Type B pancreatic cell (in vitro differentiated cells): Measurements from ENCODE around the gene MYOG. TPM values are rescaled to one million over a fixed set of nuclear protein-coding genes. Genes with fewer than 3 reads are reported as not detected.

Source experiments
- DNase-seq: peaks from one replicate; pipeline ENCODE4 v3.0.0; 2021; ENCODE audit warnings: mixed read lengths; ENCODE audit not compliant: unreplicated experiment; ENCODE audit errors: extremely low spot score
- H3K27ac Mint-ChIP-seq: 2 replicates; pipeline ENCODE4 v1.8.0; 2021; ENCODE audit warnings: mild to moderate bottlenecking, mixed read lengths
- H3K27me3 Mint-ChIP-seq: 2 replicates; pipeline ENCODE4 v1.8.0; 2021; ENCODE audit warnings: mixed read lengths
- H3K36me3 Mint-ChIP-seq: 2 replicates; pipeline ENCODE4 v1.8.0; 2021; ENCODE audit warnings: mixed read lengths
- H3K4me1 Mint-ChIP-seq: one replicate; pipeline ENCODE4 v1.8.0; 2021; ENCODE audit warnings: mixed read lengths; ENCODE audit not compliant: unreplicated experiment
- H3K4me3 Mint-ChIP-seq: 2 replicates; pipeline ENCODE4 v1.8.0; 2021; ENCODE audit warnings: mild to moderate bottlenecking, mixed read lengths
- H3K9me3 Mint-ChIP-seq: 2 replicates; pipeline ENCODE4 v1.8.0; 2021; ENCODE audit warnings: mixed read lengths
- CTCF ChIP-seq: fragments of 200-600 bp; sonication (generic); conservative IDR thresholded peaks from 2 replicates; pipeline ENCODE4 v1.5.0; 2021; ENCODE audit warnings: antibody characterized with exemption, mild to moderate bottlenecking
- total RNA-seq: library from RNA; stranded (reverse); gene quantifications from 2 replicates; pipeline ENCODE4 v1.2.1, GENCODE V29; 2021; ENCODE audit warnings: low replicate concordance

MYOG gene
- total RNA-seq, 1 donor from 2014 or later: 2.1 TPM

DNA sequence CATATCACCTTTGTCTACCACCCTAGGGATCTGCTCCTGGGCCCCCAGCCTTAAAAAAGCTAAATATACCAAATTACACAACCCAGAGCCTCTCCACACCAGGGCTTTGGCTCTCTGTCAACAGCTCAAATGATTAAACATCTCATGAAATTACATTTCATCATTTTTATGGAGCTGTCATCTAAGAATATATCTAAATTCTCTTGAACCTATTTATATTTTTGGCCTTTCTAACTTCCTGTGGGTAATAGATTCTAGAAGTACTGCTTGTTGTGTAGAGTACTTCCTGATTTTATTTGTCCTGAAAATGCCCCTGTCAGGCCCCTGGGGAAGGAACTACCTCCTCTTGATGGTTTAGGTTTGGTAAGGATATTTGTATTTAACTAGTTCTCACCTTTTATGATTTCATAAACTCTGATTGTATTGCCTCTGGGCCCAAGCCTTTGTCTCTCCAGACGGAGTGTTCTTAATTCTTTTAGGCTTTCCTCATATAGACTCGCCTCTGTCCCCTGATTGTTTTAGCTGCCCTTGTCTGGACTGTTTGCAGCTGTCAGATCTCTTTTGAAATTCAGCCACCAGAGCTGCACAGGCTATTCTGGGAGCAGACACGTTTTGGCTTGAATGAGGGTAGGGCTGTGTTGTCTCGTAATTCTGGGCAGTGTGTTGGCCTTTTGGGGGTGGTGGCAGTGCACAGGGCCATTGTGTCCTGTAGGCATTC is 16.6 kb downstream of the MYOG start:
- peaks cover 35% of the 10 kb centered on the region for H3K27me3 Mint-ChIP-seq
- no peaks in the 10 kb centered on the region for H3K9me3 Mint-ChIP-seq
- TF ChIP-seq CTCF: no peak
- no peak overlapping the region for H3K4me3 Mint-ChIP-seq
- H3K27ac Mint-ChIP-seq: no peak overlapping the region
- DNase-seq: no peak
- H3K4me1 Mint-ChIP-seq: peaks cover 15% of the 10 kb centered on the region
- H3K36me3 Mint-ChIP-seq: no peaks in the 10 kb centered on the region

GRCh38 chr1:203066965-203067364 is 18.8 kb downstream of the MYOG start:
- Mint-ChIP-seq H3K4me1 (peaks cover 21% of the 10 kb centered on the region), H3K4me3 (no peak overlapping the region), H3K9me3 (no peaks in the 10 kb centered on the region), H3K27me3 (peaks cover 13% of the 10 kb centered on the region), H3K36me3 (no peaks in the 10 kb centered on the region), H3K27ac (no peak overlapping the region)
- no peak for TF ChIP-seq CTCF
- no peak for DNase-seq

GRCh38 chr1:203065986-203066385 is 19.8 kb downstream of the MYOG start:
- H3K4me3 Mint-ChIP-seq: no peak overlapping the region

DNA sequence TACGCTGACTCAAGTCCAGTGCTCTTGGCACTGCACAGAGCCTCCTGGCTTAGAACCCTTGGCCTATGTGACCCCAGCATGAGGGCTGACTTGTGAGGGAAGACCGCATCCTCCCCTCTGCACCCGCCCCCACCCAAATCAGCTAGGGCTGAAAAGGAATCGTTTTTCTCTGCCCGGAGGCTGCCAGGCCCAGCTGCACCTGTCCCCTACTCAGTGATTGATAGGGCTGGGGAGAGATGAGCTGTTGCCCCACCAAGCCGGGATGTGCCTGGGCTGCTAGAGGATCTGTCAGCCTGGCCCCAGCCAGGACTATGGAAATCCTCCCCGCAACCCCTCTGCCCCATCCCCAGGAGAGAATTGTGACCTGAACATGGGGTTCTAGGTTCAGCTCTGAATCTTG is 20.6 kb downstream of the MYOG start:
- peaks cover 8% of the 10 kb centered on the region for H3K27me3 Mint-ChIP-seq
- H3K4me1 Mint-ChIP-seq: peaks cover 21% of the 10 kb centered on the region
- H3K4me3 Mint-ChIP-seq: no peak overlapping the region
- H3K36me3 Mint-ChIP-seq: no peaks in the 10 kb centered on the region
- DNase-seq: no peak
- H3K27ac Mint-ChIP-seq: no peak overlapping the region
- no peak for TF ChIP-seq CTCF
- no peaks in the 10 kb centered on the region for H3K9me3 Mint-ChIP-seq

More at GRCh38 chr1:203065986-203066385, 19.8 kb downstream of the MYOG start:
- H3K36me3 Mint-ChIP-seq: no peaks in the 10 kb centered on the region
- H3K27me3 Mint-ChIP-seq: peaks cover 8% of the 10 kb centered on the region
- TF ChIP-seq CTCF: no peak
- no peaks in the 10 kb centered on the region for H3K9me3 Mint-ChIP-seq
- DNase-seq: no peak
- H3K4me1 Mint-ChIP-seq: peaks cover 21% of the 10 kb centered on the region
- no peak overlapping the region for H3K27ac Mint-ChIP-seq

- H3K27me3 Mint-ChIP-seq: peaks cover 10% of the 10 kb centered on the region
- TF ChIP-seq CTCF: no peak
These were observed 22.5 kb downstream of the MYOG start for GRCh38 chr1:203063287-203063686.

More at GRCh38 chr1:203063287-203063686, 22.5 kb downstream of the MYOG start:
- Mint-ChIP-seq H3K4me1 (peaks cover 7% of the 10 kb centered on the region), H3K27ac (no peak overlapping the region), H3K4me3 (no peak overlapping the region), H3K36me3 (no peaks in the 10 kb centered on the region), H3K9me3 (no peaks in the 10 kb centered on the region)
- DNase-seq: no peak
